B cell (primary cell): Measurements from ENCODE around the gene MYOM3. TPM values are rescaled to one million over a fixed set of nuclear protein-coding genes. Genes with fewer than 3 reads are reported as not detected.

Source experiments
- ATAC-seq: fragments of 200-7000 bp; cut with Tn5 transposase; one replicate; pipeline ENCODE4 v1.10.0; 2021; ENCODE audit warnings: low read depth, mild to moderate bottlenecking, moderate number of reproducible peaks, moderate library complexity
- CTCF ChIA-PET: fragments of 350-600 bp; sonication (Branson Sonifier 250); formaldehyde crosslinking; loops from one replicate; lab custom pipeline; 2021; ENCODE audit warnings: antibody characterized with exemption, inconsistent platforms; lab: Charles Lee
- POLR2A ChIA-PET: fragments of 350-600 bp; sonication (Branson Sonifier 250); formaldehyde crosslinking; loops from one replicate; lab custom pipeline; 2021; ENCODE audit warnings: antibody characterized with exemption; lab: Charles Lee
- DNase-seq: peaks from one replicate; pipeline ENCODE4 v3.0.0; 2013
- H2AFZ ChIP-seq: 2 replicates; pipeline ENCODE4 v1.6.1; 2012; ENCODE audit warnings: mild to moderate bottlenecking, low read depth, low read length; ENCODE audit not compliant: insufficient read depth, poor library complexity, severe bottlenecking
- H3K27ac ChIP-seq, 2 donors: 1 replicate in 1 of 2; 2 replicates in 1 of 2; pipeline ENCODE4 v1.5.1; 2012 to 2013; ENCODE audit warnings: low read length in 2 of 2, mild to moderate bottlenecking in 2 of 2, moderate library complexity in 1 of 2
- H3K27me3 ChIP-seq, 4 experiments: fragments of 200-600 bp in 1 of 4; sonication (generic) in 1 of 4; replicated peaks in 1 of 4; 1 replicate in 2 of 4; 2 replicates in 2 of 4; pipeline versions ENCODE4 v1.6.1 to v1.7.0; 2013 to 2016; ENCODE audit warnings: low read length in 3 of 4, mild to moderate bottlenecking in 2 of 4, mixed read lengths in 1 of 4, moderate library complexity in 1 of 4; ENCODE audit not compliant: insufficient read depth in 4 of 4, control insufficient read depth in 3 of 4; ENCODE audit errors: control extremely low read depth in 1 of 4
- H3K36me3 ChIP-seq, 2 experiments: replicated peaks in 1 of 2; 1 replicate in 1 of 2; 2 replicates in 1 of 2; pipeline versions ENCODE4 v1.6.1 to v1.7.1; 2013; ENCODE audit warnings: low read length in 1 of 2; ENCODE audit not compliant: insufficient read depth in 2 of 2, control insufficient read depth in 1 of 2; ENCODE audit errors: control extremely low read depth in 1 of 2, extremely low read depth in 1 of 2
- H3K4me1 ChIP-seq, 2 donors: fragments of 200-600 bp in 1 of 2; sonication (generic) in 1 of 2; 1 replicate in 1 of 2; 2 replicates in 1 of 2; pipeline versions ENCODE4 v1.5.1 to v1.6.1; 2013 to 2017; ENCODE audit warnings: low read length in 2 of 2; ENCODE audit not compliant: control insufficient read depth in 2 of 2, insufficient read depth in 2 of 2
- H3K4me2 ChIP-seq: replicated peaks from 2 replicates; pipeline ENCODE3; 2012; ENCODE audit warnings: mild to moderate bottlenecking, low read depth, low read length; ENCODE audit not compliant: poor library complexity, severe bottlenecking
- H3K4me3 ChIP-seq, 5 experiments: fragments of 200-600 bp in 1 of 5; sonication (generic) in 1 of 5; 1 replicate in 3 of 5; 2 replicates in 2 of 5; pipeline versions ENCODE4 v1.5.1 to v1.7.0; 2011 to 2016; ENCODE audit warnings: low read length in 4 of 5, mild to moderate bottlenecking in 4 of 5, low read depth in 2 of 5, control low read depth in 1 of 5, moderate library complexity in 1 of 5; ENCODE audit not compliant: insufficient read depth in 1 of 5; ENCODE audit errors: control extremely low read depth in 1 of 5, extremely low read depth in 1 of 5
- H3K79me2 ChIP-seq: fragments of 200-600 bp; sonication (generic); one replicate; pipeline ENCODE4 v1.6.0; 2016; ENCODE audit warnings: low read length; ENCODE audit not compliant: control insufficient read depth, insufficient read depth
- H3K9ac ChIP-seq: fragments of 200-600 bp; sonication (generic); 2 replicates; pipeline ENCODE4 v1.6.1; 2017; ENCODE audit warnings: mild to moderate bottlenecking, low read length, moderate library complexity
- H3K9me3 ChIP-seq, 3 donors: one replicate each; pipeline versions ENCODE4 v1.6.1 to v1.7.1; 2013; ENCODE audit warnings: low read length in 2 of 3; ENCODE audit not compliant: control insufficient read depth in 2 of 3, insufficient read depth in 1 of 3; ENCODE audit errors: control extremely low read depth in 1 of 3
- H4K20me1 ChIP-seq: 2 replicates; pipeline ENCODE4 v1.6.0; 2012; ENCODE audit warnings: mild to moderate bottlenecking, low read length; ENCODE audit not compliant: insufficient read depth, control insufficient read depth, poor library complexity, severe bottlenecking
- H3K27ac Mint-ChIP-seq: one replicate; pipeline ENCODE4 v1.8.0; 2021; ENCODE audit warnings: mixed read lengths
- H3K27me3 Mint-ChIP-seq: one replicate; pipeline ENCODE4 v1.8.0; 2021; ENCODE audit warnings: mixed read lengths
- H3K4me1 Mint-ChIP-seq: one replicate; pipeline ENCODE4 v1.8.0; 2021; ENCODE audit warnings: mixed read lengths
- H3K4me3 Mint-ChIP-seq: one replicate; pipeline ENCODE4 v1.8.0; 2021; ENCODE audit warnings: mixed read lengths
- H3K9me3 Mint-ChIP-seq: one replicate; pipeline ENCODE4 v1.8.0; 2022; ENCODE audit warnings: mixed read lengths; ENCODE audit not compliant: insufficient read depth
- EZH2 ChIP-seq: IDR thresholded peaks from 2 replicates; pipeline ENCODE4 v1.6.1; 2012; ENCODE audit warnings: borderline replicate concordance, low read depth, mild to moderate bottlenecking, moderate library complexity, low read length; ENCODE audit not compliant: insufficient read depth, poor library complexity, severe bottlenecking
- WGBS: methylation state at CpG from one replicate; pipeline ENCODE4 v1.1.5; 2013; ENCODE audit warnings: missing lambda C conversion rate; ENCODE audit not compliant: insufficient coverage; 5-methylcytosine and 5-hydroxymethylcytosine counted together
- intact Hi-C: fragments of 100-400 bp; cut with micrococcal nuclease; formaldehyde crosslinking; loops from one replicate; pipeline ENCODE4 v1.10.0; 2022
- polyA plus RNA-seq: library from polyadenylated mRNA; depleted of rRNA; stranded (reverse); fragments of >200 nt; gene quantifications from 2 replicates; pipeline ENCODE4 v1.2.3, GENCODE V29; 2012
- total RNA-seq, 2 donors: library from RNA; stranded (reverse); fragments of 120-200 nt in 1 of 2; gene quantifications; 1 replicate in 1 of 2; 2 replicates in 1 of 2; pipeline versions ENCODE4 v1.2.3 to v1.2.4, GENCODE V29; 2013 to 2022
- TF ChIP-seq, protein P1 (sequence below): fragments of 200-600 bp; IDR thresholded peaks from one replicate; pipeline ENCODE4 v1.8.0; 2022; ENCODE audit warnings: antibody characterized with exemption, mild to moderate bottlenecking

The MYOM3 gene
- total and polyA plus RNA-seq, 2 donors (not counting 1 experiment from before 2014, with no cell fraction given): not detected

DNA sequence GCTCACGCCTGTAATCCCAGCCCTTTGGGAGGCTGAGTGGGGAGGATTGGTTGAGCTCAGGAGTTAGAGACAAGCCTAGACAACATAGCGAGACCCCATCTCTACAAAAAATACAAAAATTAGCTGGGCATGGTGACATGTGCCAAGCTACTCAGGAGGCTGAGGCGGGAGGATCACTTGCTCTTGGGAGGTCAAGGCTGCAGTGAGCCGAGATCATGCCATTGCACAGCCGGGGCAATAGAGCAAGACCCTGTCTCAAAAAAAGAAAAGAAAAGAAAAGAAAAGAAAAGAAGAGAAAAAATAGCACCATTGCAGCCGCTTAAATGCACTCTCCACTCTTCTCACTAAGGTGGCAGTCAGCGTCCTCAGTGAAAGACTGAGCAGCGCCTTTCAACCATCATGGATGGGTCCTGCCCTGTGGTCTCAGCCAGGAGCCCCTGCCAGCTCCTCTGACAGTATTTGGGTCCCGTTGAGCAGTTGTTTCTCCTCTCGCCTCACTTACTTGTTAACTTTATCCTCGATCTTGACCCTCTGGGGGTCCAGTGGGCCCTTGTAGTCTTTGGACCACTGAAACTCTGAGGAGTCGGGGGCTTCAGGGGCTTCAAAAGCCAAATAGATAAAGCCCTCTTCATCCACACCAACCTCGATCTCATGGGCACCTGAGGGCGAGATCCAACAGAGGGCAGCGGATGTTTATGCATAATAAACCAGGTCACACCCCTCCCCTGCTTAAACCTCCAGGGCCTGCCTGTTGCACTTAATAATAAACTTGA, 36.9 kb downstream of the MYOM3 start:
- CTCF ChIA-PET: interaction anchor here (1.2 kb wide), 1 partner anchor 11 kb away, joined by 4 read pairs; no protein-coding TSS in a partner anchor
- H3K27ac Mint-ChIP-seq: no peak overlapping the region
- intact Hi-C loops: no loop called here

DNA sequence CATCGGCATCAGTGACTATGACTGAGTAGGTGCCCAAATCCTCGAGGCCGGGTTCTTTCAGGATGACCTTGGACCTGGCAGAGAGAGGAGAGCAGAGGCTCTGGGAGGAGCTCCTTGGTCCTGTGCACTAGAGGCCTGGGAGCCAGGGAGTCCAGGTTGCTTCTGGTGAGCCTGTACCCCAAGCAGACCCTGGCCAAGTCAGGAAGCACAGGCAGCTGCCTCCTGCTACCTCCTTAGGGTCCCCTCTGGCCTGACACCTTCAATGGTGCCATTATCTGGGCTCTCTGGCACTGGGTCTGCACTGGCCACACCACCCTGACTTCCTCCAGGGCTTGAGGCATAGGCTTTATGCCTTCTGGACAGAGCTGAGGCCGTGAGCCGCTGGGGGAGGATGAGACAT, 37.7 kb downstream of the MYOM3 start:
- Histone ChIP-seq H3K27ac (no peak overlapping the region), H4K20me1 (no peaks in the 10 kb centered on the region), H3K36me3 (no peaks in the 10 kb centered on the region), H3K4me3 (no peak overlapping the region), H3K9ac (no peak overlapping the region), H3K27me3 (no peaks in the 10 kb centered on the region), H3K4me1 (peaks cover 0 to 3% of the 10 kb centered on the region in 2 donors), H3K9me3 (no peaks in the 10 kb centered on the region), H3K4me2 (no peak overlapping the region), H3K79me2 (no peaks in the 10 kb centered on the region), H2AFZ (no peak overlapping the region)
- Mint-ChIP-seq H3K9me3 (no peaks in the 10 kb centered on the region), H3K27me3 (peaks cover 6% of the 10 kb centered on the region), H3K4me1 (peaks cover 4% of the 10 kb centered on the region), H3K4me3 (no peak overlapping the region), H3K27ac (no peak overlapping the region)
- TF ChIP-seq EZH2: no peak
- ChIA-PET CTCF (interaction anchor here (0.6 to 1.2 kb wide), 2 partner anchors 11 to 534 kb away, joined by 4 read pairs; no protein-coding TSS in a partner anchor), POLR2A (no interaction called here)
- intact Hi-C loops: no loop called here
- 91% methylated on average over 5 of the region's 5 CpGs for WGBS
- ATAC-seq (no peak), DNase-seq (no peak)

More for the DNA sequence above, 36.9 kb downstream of the MYOM3 start:
- no peak overlapping the region for H3K9ac ChIP-seq
- TF ChIP-seq, protein P1, sequence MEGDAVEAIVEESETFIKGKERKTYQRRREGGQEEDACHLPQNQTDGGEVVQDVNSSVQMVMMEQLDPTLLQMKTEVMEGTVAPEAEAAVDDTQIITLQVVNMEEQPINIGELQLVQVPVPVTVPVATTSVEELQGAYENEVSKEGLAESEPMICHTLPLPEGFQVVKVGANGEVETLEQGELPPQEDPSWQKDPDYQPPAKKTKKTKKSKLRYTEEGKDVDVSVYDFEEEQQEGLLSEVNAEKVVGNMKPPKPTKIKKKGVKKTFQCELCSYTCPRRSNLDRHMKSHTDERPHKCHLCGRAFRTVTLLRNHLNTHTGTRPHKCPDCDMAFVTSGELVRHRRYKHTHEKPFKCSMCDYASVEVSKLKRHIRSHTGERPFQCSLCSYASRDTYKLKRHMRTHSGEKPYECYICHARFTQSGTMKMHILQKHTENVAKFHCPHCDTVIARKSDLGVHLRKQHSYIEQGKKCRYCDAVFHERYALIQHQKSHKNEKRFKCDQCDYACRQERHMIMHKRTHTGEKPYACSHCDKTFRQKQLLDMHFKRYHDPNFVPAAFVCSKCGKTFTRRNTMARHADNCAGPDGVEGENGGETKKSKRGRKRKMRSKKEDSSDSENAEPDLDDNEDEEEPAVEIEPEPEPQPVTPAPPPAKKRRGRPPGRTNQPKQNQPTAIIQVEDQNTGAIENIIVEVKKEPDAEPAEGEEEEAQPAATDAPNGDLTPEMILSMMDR: no peak
- TF ChIP-seq EZH2: no peak
- WGBS: 88% methylated on average over 11 of the region's 15 CpGs
- Mint-ChIP-seq H3K27me3 (peaks cover 5% of the 10 kb centered on the region), H3K9me3 (no peaks in the 10 kb centered on the region), H3K4me3 (no peak overlapping the region), H3K4me1 (peaks cover 4% of the 10 kb centered on the region)
- no peak for DNase-seq
- no peaks in the 10 kb centered on the region for H3K27me3 ChIP-seq
- H3K27ac ChIP-seq: no peak overlapping the region
- H3K4me3 ChIP-seq: no peak overlapping the region
- H3K4me1 ChIP-seq: peaks cover 0 to 3% of the 10 kb centered on the region in 2 donors
- H3K9me3 ChIP-seq: no peaks in the 10 kb centered on the region
- POLR2A ChIA-PET: no interaction called here
- H3K4me2 ChIP-seq: no peak overlapping the region
- no peaks in the 10 kb centered on the region for H3K79me2 ChIP-seq
- no peaks in the 10 kb centered on the region for H4K20me1 ChIP-seq
- no peak overlapping the region for H2AFZ ChIP-seq
- no peak for ATAC-seq
- H3K36me3 ChIP-seq: no peaks in the 10 kb centered on the region
